GM15510 (cell line): ENCODE measurements around the gene TRIM63.

Experiments
- POLR2A ChIP-seq: IDR thresholded peaks from 3 replicates; pipeline ENCODE4 v1.6.1; 2011; ENCODE audit warnings: borderline replicate concordance; ENCODE audit not compliant: insufficient read length; ENCODE audit errors: extremely low read depth

TRIM63 gene

DNA sequence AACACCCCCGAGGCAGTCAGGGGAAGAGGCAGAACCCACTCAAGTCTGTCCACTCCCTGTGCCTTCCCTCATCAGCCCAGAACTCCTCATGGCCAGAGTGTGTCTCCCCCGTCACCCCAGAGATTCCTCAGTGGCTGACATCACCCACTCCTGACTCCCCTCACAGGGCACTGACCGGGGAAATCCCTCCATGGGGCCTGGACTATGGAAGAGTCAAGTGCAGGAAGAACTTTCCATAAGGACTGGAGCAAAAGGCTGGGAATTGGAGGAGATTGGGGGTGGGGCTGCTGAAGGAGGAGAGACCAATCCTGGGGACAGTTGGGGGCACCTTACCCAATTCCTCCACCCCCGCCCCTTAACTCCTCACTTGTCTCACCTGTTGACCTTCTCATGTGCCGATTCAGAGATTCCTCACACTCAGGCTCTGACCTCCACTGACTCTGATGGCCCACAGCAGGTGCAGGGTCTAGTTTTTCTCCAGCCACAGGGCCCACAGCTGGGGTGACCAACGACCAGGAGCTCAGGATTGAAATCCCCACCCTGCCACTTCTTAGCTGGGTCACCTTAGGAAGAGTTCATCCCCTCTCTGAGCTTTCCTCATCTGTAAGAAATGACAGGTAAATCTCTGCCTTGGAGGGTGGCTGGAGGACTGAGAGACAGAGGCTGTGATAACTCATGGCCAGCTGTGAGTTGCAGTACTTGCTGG lies 46.3 kb downstream of the TRIM63 start:
- no peak for TF ChIP-seq POLR2A

DNA sequence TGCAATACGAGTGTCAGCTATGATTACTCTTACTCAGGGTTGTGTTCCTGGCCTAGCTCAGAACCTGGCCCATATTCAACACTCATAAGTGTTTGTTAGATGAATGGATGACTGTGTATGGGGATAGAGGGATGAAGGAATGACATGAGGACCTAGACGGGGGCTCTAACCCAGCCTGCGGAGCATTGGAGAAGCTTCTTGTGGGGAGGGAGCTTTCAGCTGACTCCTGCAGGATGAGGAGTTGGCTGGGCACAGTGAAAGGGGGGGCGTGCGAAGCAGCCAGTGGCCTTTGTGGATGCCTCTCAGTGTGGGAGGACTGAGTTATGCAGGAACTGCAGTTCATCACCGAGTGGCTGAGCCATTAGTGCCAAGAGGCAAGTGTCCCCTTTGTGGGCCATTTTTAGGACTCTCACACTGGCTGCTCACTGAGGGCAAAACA lies 47.1 kb downstream of the TRIM63 start:
- TF ChIP-seq POLR2A: no peak

DNA sequence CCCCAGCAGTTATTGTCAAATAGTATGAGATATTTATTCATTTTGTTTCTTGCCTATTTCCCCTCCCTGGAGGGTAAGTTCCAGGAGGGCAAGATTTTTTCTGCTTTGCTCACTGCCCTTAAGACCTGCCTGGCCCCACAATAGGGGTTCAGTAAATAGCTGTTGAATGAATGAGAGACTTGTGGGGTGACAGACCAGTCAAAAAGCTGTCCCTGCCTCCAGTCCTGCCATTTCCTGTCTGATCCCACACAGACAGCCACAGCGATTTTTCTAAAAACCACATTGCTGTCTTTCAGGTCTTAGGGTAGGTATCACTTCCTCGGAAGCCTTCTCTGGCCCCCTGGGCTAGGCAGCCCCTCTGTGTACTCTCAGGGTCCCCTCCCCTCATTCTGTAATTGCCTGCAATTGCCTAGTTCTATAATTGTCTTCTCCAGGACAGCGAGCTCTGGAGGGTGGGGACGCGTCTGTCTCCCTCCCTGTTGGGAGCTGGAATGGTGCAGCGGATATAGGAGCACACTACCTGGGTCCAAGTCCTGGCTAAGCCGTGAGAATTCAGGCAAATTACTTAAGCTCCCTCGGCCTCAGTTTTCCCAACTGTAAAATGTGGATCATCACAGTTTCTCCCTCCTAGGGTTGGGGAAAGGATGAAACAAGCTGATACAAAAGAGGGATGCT lies 47.7 kb downstream of the TRIM63 start:
- TF ChIP-seq POLR2A: no peak

DNA sequence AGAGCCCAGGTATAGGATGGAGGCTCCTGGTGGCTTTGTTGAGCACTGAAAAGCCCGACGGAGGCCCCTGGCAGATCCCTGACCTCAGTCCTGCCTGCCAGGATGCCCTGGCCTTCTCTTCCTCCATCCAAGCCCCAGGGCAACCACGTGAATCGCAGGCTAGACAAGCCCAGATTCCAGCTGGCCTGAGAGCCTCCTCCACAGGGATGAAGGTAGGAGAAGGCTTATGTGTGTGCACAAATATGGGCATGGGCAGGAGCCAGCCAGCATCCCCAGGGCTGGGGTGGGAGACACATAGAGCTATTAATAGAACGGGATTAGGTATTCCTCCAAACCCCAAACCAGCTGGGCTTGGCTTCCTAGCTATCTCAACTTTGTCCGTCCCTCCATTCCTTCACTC lies 49.8 kb downstream of the TRIM63 start:
- no peak for TF ChIP-seq POLR2A

DNA sequence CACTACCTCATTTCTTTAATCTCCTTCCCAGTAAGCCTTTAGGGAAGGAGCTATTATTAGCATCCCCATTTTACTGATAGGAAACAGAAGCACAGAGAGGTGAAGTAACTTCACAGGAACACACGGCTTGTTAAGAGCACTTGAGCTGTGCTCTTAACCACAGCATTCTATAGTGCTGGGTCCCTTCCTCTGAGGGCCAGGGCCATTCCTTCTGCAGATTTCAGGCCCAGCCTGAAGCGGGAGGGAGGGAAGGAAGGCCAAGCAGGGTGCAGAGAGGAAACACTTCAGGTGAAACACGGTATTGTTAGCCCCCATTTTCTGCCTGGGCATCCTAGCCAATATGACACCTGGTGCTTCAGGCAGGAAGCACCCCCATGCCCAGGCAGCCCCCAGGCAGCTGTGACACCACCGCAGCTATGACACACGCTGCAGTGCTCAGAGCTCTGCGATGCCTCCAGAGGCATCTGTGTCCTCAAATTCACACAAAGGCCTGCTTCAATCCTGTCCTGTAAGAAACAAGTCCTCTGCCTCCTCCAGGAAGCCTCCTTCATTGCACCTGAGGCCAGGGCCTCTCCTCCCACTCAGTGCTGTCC lies 50.4 kb downstream of the TRIM63 start:
- no peak for TF ChIP-seq POLR2A

DNA sequence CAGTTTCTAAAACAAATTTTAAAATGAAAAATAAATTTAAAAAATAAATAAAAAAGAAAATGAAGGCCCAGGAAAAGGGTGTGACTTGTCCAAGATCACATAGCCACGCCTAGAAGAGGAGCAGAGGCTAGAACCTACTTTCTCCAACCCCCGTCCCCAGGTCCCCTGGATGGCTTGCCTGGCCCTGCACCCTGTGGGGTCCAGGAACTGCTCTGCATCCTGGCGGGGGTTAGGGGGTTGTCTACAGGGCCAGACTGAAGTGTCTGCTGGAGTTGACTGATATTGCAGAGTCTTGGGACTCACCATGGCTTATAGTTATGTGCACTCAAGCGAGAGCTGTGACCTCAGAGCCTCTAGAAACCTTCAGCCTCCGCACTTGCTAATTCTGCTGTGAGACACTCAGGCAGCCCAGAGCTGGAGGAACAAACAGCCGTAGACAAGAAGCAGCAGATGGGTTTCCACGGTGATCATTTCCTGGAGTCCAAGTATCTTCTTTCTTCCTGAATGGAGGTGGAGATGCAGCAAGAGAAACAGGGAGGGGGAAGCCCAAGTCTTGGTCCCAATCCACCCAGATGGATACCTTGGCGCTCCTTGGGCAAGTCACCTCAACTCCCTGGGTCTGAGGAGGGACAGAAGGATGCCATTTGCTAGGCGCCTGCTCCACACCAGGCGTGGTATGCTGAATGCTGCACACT lies 51.0 kb downstream of the TRIM63 start:
- TF ChIP-seq POLR2A: no peak

DNA sequence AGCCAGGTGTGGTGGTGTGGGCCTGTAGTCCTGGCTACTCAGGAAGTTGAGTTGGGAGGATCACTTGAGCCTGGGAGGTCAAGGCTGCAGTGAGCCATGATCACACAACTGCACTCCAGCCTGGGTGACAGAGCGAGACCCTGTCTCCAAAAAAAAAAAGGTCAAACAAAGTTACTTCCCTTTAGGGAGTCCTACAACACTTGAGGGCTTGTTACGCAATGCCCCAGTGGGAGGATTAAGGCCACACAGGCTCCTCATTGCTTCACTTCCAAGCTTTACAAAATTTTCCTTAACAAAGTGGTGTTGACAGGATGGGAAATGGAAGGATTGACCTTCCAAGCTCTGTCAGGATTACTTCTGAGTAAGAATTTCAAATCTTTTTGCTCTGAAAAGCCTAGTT lies 52.1 kb downstream of the TRIM63 start:
- no peak for TF ChIP-seq POLR2A

DNA sequence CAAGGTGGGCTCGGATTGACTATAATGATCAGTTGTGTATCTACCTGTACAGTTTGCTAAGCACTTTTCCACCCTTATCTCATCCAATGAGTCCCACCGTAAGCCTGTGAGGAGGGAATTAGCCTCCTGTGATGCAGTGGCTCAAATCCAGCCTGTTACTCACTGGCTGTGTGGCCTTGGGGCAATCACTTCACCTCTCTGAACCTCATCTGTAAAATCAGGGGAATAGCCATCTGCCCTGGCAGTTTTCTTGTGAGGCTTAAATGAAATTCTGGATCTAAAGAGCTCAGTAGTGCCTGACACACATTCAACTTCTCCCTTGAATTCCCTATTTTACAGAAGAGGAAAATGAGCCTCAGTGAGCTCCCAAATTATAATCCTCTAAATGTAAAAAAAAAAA lies 53.3 kb downstream of the TRIM63 start:
- TF ChIP-seq POLR2A: no peak

DNA sequence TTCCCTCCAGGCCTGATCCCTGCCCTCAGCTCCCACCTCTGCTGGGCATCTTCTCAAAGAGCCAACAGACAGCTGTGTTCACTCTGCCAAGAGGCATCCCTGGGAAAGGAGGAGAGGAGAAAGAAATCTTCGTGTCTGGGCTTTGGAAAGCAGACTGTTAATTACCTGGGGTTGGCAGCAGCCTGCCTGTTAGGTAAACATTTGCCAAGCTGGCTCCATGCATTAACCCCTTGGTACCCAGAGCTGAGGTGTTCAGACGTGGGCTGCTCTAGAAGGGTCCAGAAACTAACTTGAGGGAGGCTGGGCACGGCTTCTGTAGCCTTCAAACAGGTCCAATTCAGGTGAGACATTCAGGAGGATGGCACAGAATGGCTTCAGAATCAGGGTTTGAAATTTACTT lies 54.6 kb downstream of the TRIM63 start:
- no peak for TF ChIP-seq POLR2A

DNA sequence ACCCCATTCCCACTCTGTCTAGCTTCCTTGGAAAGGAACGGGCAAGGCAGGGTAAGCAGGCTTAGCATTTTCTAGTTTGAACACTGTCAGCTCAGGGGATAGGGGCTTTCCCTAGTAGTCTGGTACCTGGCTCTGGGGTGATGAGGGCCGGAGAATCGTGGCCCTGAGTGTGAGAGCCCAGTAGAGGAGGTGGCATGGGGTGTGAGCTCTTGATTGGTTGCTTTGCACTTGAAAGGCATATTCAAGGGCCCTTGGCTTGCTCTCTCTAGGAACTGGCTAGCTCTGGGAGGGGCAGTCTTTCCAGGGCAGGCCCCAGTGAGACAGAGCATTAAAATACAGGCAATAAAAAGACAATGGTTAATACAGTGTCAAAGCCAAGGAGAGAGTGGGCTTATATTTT lies 56.6 kb downstream of the TRIM63 start:
- no peak for TF ChIP-seq POLR2A

DNA sequence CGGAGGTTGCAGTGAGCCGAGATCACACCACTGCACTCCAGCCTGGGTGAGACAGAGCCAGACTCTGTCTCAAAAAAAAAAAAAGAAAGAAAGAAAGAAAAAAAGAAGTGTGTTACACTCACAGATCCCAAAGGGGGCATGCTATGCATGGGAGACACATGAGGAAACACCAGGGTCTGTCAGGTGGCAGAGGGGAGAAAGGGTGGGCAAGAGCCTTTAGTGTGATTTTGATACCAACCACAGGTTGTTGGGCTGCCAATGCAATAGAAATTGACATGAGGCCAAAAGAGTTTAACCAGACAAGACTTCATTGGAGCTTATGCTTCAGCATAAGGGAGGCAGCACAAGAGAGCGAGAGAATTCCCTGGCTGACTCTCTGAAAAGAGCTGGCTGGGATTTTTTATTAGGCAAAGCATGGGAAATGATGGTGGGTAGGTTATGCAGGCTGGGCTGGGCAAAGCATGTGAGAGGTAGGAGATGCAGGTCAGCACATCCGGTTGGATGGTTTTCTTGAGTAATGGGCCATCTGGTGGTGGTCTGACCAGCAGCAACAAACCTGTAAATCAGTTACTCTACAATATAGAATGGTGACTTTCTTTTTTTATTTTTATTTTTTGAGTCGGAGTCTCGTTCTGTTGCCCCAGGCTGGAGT lies 57.5 kb downstream of the TRIM63 start:
- TF ChIP-seq POLR2A: no peak

DNA sequence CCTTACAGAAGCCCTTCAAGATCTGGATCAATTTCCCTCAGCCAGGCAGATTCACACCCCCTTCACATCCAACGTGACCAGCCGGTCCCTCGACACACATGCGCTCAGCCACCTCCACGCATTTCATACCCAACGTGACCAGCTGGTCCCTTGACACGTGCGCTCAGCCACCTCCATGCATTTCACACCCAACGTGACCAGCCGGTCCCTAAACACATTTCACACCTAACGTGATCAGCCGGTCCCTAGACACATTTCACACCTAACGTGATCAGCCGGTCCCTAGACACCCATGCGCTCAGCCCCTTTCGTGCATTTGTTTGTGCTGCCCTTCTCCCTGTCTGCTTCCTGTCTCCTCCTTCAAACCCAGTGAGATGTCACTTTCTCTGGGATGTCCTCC lies 60.7 kb downstream of the TRIM63 start:
- TF ChIP-seq POLR2A: no peak

DNA sequence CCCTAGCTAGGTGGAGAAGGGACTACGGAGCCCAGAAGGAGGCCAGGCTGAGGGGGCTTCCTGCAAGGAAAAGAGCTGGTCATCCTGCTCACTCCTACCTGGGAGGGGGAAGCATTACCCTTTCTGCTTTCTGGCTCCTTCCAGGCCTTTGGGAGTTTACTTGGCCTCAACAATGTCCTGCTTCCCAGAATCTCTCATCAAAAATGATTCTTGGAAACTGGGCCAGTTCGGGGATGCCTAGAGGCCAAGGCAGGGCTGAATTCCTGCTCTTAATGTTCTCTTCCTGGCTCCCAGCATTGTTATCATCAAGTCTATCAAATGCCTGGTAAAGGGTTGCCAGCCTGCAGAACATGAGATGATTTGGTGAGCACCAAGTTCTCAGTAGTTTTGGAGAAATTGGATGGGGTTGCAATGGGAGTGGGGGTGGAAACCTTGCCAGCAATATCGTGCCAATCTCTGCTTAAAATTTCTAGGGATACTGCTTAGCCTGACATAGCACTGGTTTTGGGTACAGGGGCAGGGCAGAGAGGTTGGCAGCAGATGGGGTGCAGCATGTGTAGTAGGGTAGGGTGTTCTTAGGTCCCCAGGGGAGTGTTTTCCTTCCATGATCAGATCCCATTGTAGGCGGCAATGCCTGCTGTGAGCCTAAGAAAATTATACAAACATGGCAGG lies 61.9 kb downstream of the TRIM63 start:
- no peak for TF ChIP-seq POLR2A

DNA sequence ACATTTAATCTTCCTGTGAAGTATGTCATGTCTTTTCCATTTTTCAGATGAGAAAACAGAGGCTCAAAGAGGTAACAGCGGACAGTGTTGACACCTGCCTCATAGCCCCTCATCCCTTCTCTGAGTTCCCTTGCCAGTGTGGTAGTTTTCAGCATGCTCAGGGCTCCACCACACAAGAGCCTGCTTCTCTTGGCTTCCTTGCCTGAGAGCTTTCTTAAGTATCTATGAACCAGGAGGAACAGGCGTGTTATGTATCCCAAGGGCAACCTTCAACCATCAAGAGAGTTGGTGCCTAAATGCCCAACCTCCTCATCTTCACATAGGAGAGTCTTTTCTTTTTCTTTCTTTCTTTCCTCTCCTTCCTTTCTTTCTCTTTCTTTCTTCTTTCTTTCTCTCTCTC lies 63.7 kb downstream of the TRIM63 start:
- TF ChIP-seq POLR2A: no peak

DNA sequence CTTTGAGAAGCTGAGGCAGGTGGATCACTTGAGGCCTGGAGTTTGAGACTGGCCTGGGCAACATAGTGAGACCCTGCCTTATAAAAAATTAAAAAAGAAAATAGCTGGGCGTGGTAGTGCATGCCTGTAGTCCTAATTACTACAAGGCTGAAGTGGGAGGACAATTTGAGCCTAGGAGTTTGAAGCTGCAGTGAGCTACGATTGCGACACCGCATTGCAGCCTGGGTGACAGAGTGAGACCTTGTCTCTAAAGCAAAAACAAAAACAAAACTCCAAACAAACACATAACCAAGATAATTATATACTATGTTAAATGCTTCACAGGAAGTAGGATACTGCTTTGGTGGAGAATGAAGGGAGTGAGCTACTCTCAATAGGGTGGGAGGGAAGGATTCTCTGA lies 64.2 kb downstream of the TRIM63 start:
- TF ChIP-seq POLR2A: no peak
